ENCODE measurements around the gene ATP9A.

ATP9A gene

DNA sequence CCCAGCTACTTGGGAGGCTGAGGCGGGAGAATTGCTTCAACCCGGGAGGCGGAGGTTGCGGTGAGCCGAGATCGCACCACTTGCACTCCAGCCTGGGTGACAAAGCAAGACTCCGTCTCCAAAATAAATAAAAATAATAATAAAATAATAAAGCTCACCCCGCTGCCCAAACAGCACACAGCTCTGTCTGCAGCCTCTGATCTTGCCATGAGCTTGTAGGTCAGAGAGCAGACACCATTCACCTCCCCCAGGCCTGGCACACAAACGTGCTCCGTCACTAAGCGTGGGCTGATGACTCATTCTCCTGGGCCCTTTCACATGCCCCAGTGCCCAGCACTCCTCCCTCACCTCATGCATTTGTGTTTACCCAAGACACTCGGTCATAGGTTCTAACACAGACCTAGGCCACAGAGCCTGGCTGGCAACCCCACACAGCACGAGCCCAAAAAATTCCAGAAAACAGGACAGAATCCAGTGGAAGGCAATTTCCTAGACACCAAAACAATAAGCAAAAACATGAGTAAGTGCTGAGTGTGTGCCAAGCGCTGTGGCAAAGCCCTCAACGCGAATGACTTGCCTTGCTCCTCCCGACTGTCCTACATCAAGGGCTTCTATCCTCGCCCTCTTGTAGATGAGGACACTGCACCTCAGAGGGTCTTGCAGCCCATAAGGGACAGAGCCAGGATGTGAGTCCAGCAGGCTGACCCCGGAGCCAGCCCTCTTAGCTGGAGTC, 18.0 kb downstream of the ATP9A start (continued):
- TF ChIP-seq, protein P1, sequence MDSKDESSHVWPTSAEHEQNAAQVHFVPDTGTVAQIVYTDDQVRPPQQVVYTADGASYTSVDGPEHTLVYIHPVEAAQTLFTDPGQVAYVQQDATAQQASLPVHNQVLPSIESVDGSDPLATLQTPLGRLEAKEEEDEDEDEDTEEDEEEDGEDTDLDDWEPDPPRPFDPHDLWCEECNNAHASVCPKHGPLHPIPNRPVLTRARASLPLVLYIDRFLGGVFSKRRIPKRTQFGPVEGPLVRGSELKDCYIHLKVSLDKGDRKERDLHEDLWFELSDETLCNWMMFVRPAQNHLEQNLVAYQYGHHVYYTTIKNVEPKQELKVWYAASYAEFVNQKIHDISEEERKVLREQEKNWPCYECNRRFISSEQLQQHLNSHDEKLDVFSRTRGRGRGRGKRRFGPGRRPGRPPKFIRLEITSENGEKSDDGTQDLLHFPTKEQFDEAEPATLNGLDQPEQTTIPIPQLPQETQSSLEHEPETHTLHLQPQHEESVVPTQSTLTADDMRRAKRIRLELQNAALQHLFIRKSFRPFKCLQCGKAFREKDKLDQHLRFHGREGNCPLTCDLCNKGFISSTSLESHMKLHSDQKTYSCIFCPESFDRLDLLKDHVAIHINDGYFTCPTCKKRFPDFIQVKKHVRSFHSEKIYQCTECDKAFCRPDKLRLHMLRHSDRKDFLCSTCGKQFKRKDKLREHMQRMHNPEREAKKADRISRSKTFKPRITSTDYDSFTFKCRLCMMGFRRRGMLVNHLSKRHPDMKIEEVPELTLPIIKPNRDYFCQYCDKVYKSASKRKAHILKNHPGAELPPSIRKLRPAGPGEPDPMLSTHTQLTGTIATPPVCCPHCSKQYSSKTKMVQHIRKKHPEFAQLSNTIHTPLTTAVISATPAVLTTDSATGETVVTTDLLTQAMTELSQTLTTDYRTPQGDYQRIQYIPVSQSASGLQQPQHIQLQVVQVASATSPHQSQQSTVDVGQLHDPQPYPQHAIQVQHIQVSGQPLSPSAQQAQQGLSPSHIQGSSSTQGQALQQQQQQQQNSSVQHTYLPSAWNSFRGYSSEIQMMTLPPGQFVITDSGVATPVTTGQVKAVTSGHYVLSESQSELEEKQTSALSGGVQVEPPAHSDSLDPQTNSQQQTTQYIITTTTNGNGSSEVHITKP (tag by site-specific recombination; IDR thresholded peaks at IDR 0.05) = peak; percentile 94
- TF ChIP-seq ZNF335 (tag by site-specific recombination; conservative IDR thresholded peaks at IDR 0.05) (peak; percentile 84), ZNF548 (tag by site-specific recombination; IDR thresholded peaks at IDR 0.05) (no peak), ZSCAN23 (tag by site-specific recombination; IDR thresholded peaks at IDR 0.05) (peak; percentile 51; the same call in 1 of the 2 replicates), ZFP69B (tag by site-specific recombination; IDR thresholded peaks at IDR 0.05) (peak; percentile 78), SP7 (tag by site-specific recombination; IDR thresholded peaks at IDR 0.05) (peak; percentile 58; the same call in 1 of the 2 replicates), ZXDB (tag by site-specific recombination; IDR thresholded peaks at IDR 0.05) (peak; percentile 30; the same call in 1 of the 2 replicates), ZNF660 (tag by site-specific recombination; IDR thresholded peaks at IDR 0.05) (no peak), ZNF843 (tag by site-specific recombination; IDR thresholded peaks at IDR 0.05) (no peak), ZEB2 (tag by site-specific recombination; IDR thresholded peaks at IDR 0.05) (peak; percentile 67; the same call in 1 of the 2 replicates), ZBTB17 (tag by site-specific recombination; IDR thresholded peaks at IDR 0.05) (peak; percentile 57; the same call in 1 of the 2 replicates), ZNF621 (tag by site-specific recombination; IDR thresholded peaks at IDR 0.05) (no peak), ZNF266 (tag by site-specific recombination; IDR thresholded peaks at IDR 0.05; ENCODE audit: low read depth) (no peak), BCL11A (tag by site-specific recombination; IDR thresholded peaks at IDR 0.05; ENCODE audit: low read depth) (peak; percentile 78), IKZF3 (tag by site-specific recombination; IDR thresholded peaks at IDR 0.05) (no peak)
- TF ChIP-seq, protein P2, sequence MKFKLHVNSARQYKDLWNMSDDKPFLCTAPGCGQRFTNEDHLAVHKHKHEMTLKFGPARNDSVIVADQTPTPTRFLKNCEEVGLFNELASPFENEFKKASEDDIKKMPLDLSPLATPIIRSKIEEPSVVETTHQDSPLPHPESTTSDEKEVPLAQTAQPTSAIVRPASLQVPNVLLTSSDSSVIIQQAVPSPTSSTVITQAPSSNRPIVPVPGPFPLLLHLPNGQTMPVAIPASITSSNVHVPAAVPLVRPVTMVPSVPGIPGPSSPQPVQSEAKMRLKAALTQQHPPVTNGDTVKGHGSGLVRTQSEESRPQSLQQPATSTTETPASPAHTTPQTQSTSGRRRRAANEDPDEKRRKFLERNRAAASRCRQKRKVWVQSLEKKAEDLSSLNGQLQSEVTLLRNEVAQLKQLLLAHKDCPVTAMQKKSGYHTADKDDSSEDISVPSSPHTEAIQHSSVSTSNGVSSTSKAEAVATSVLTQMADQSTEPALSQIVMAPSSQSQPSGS (tag by site-specific recombination; IDR thresholded peaks at IDR 0.05; ENCODE audit: low read depth) = 0 out of 2 replicates have a peak, but pooled peaks have one; percentile 46

GRCh38 chr20:51749674-51750036, 18.5 kb downstream of the ATP9A start:
- TF ChIP-seq ZNF560 (tag by site-specific recombination; IDR thresholded peaks at IDR 0.05; ENCODE audit: borderline replicate concordance) (no peak), ZNF362 (tag by site-specific recombination; IDR thresholded peaks at IDR 0.05) (0 out of 2 replicates have a peak, but pooled peaks have one; percentile 40)
- ChIA-PET CTCF (interaction anchor here (1.2 kb wide), 1 partner anchor 216 kb away, joined by 3 read pairs; no protein-coding TSS in a partner anchor), POLR2A (interaction anchor here (0.6 kb wide), 1 partner anchor 10 kb away, joined by 3 read pairs; no protein-coding TSS in a partner anchor)
- Histone ChIP-seq H3K4me1 (ENCODE audit: control insufficient read depth, insufficient read depth, low read length) (peaks cover 7% of the 10 kb centered on the region), H3K36me3 (ENCODE audit: control insufficient read depth in 2 of 2, insufficient read depth in 1 of 2, low read length in 2 of 2) (no peaks in the 10 kb centered on the region; a peak in 1 of 3 replicates), H3K27ac (ENCODE audit: extremely low read depth, low read depth, low read length) (no peak overlapping the region), H3K4me3 (ENCODE audit: low read depth, low read length) (no peak overlapping the region), H3K9me3 (ENCODE audit: control insufficient read depth, insufficient read depth, low read depth, low read length) (no peaks in the 10 kb centered on the region)

All from HEK293 (cell line).